NOMO-1 treated with DMSO at 0.1 percent for 48 hours (cell line): ENCODE data around the gene TIGIT.

Experiments used
- DNase-seq: peaks from one replicate; lab custom pipeline; 2025; ENCODE audit not compliant: unreplicated experiment; lab: John Stamatoyannopoulos, UW

Gene TIGIT

DNA sequence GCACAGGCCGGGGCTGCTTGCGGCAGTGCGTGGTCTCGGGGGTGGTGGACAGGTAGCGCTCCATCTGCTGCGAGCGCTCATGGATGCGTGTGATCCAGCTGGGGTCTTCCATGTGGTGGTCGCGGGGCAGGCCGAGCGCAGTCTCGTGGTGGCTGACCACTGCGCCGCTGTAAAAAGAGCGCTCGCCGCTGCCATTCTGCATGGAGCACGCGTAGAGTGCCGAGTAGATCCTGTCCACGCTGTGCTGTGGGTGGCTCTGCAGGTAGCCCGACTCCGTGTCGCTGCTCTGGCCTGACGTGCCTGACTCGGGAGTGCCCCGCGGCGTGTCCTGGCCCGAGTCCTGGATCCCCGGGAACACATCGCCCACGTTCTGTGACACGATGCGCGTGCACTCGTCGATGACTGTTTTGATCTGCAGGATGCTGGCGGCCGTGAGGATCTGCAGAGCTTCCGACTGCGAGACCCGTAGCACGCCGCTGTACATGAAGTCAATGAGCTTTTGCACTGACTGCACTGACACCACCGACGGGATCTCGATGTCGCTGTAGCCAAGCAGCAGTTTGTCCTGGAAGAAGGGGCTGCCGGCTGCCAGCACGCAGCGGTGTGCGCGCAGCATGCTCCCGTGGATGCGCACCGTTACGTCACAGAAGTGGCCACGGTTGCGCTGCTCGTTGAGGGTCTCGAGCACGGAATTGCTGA is 57.4 kb downstream of the TIGIT start:
- DNase-seq, result no peak

DNA sequence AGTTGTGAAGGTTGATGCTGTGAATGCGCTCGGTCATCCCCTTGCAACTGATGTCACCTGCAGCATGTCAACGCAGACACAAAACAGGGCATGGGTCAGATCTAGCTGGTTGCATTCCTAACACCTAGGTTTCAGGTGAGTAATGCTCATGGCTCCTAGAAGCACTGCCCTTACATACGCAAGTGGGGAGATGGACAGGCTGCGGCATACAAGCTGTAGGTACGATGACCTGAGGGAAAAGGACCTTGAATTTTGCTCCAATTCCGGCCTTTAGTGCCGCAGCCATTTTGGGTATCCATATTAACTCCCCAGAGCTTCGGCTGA is 58.0 kb downstream of the TIGIT start:
- DNase-seq, result no peak

DNA sequence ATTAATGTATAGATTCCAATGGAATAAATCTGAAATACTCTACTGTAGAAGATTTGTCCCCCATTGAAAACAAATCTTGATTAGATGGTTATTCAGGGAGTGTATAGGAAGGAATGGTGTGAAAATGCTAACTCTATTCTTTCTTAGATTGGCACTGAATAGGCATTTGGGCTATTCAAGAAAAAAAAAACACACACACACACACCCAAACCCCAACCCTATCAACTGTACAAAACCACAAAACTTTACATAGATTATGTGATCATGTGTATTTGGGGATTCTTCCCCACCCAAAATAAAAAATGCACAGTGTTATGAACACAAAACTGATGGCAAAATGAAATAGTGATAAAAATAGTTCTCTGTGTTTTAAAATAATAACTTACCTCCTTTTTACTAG is 61.8 kb downstream of the TIGIT start:
- DNase-seq, result no peak

DNA sequence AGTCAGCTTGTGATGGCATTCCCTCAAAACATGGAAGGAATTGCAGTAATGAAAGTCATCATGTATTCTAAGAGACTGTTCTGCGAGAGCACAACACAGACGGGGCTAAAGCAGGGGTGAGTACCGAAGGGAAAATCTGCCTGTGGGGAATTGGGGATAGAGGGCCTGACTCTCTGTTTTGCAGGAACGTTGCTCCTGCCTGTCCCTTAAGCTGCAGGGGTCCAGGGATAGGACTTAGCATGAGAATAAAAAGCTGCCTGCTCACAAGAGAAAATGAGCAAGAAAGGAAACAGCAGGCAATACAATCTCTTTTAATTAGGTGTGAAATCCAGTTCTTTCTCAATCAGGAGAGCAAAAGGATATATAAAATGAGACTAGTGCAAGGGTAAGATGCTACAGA is 62.2 kb downstream of the TIGIT start:
- no peak for DNase-seq

DNA sequence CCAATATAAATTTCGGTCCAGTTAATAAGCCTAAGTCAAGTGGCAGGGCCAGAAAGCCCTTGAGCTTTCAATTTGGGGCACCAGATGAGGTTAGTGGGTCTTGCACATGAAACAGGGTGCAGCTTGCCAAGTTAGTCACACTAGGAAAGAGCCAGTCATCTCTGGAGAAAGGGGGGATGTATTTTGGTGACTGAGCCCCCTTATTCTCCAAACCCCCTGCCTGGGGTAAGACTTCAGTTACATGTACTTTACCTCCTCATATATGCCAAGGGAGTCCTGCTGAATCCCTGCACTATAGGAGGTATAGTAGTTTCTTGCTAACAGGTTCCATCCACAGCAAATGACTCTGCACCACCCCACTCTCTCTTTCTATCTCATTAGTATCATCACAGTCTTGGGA is 62.7 kb downstream of the TIGIT start:
- no peak for DNase-seq
